Breast epithelium (tissue), 4 donors: ENCODE data around the gene SLAMF1. TPM values are rescaled to one million over a fixed set of nuclear protein-coding genes. Genes with fewer than 3 reads are reported as not detected.
"Not testable (repeated sequence)": the region's sequence is repeated elsewhere in the genome, so short reads cannot be mapped to it uniquely, and the experiment has no call there.

ENCODE experiments used
- DNase-seq, 2 donors: peaks; one replicate each; pipeline ENCODE4 v3.0.0-alpha.2; 2019; ENCODE audit warnings: low spot score in 2 of 2
- H3K27ac ChIP-seq, 2 donors: fragments of 200-600 bp; sonication (generic) in 1 of 2; one replicate each; pipeline ENCODE4 v1.5.1; 2016 to 2019; ENCODE audit warnings: mild to moderate bottlenecking in 1 of 2
- H3K27me3 ChIP-seq, 2 donors: fragments of 200-600 bp; sonication (generic) in 1 of 2; one replicate each; pipeline versions ENCODE4 v1.5.1 to v1.6.0; 2017 to 2019; ENCODE audit warnings: control low read depth in 1 of 2, mild to moderate bottlenecking in 1 of 2
- H3K36me3 ChIP-seq: fragments of 200-600 bp; one replicate; pipeline ENCODE4 v1.5.1; 2019
- H3K4me1 ChIP-seq, 2 donors: fragments of 200-600 bp; sonication (generic); one replicate each; pipeline ENCODE4 v1.5.1; 2016 to 2019; ENCODE audit warnings: control low read depth in 1 of 2
- H3K4me3 ChIP-seq, 3 donors: fragments of 200-600 bp; sonication (generic); 1 replicate in 2 of 3; 2 replicates in 1 of 3; pipeline ENCODE4 v1.5.1; 2016 to 2019; ENCODE audit warnings: mild to moderate bottlenecking in 3 of 3, moderate library complexity in 2 of 3
- H3K9me3 ChIP-seq, 2 donors: fragments of 200-600 bp; sonication (generic) in 1 of 2; one replicate each; pipeline ENCODE4 v1.5.1; 2016 to 2019; ENCODE audit warnings: control low read depth in 1 of 2
- POLR2A ChIP-seq: fragments of 450-650 bp; IDR thresholded peaks from one replicate; pipeline ENCODE4 v1.6.1; 2016; ENCODE audit warnings: antibody characterized with exemption, mild to moderate bottlenecking, moderate library complexity
- POLR2AphosphoS5 ChIP-seq, 3 donors: sonication (generic); formaldehyde crosslinking; IDR thresholded peaks; one replicate each; pipeline ENCODE4 v1.6.1; 2017; ENCODE audit warnings: antibody characterized with exemption in 3 of 3
- intact Hi-C: fragments of 100-400 bp; cut with DNase I; formaldehyde crosslinking; loops from one replicate; pipeline ENCODE4 v1.15.1; 2023; ENCODE audit warnings: low total_unique reads
- total RNA-seq, 3 donors: library from RNA; depleted of rRNA; stranded (reverse); fragments of >200 nt; gene quantifications; one replicate each; pipeline ENCODE4 v1.1.0, GENCODE V29; 2016
- TF ChIP-seq, protein P1 (sequence below), 3 donors: fragments of 450-650 bp; IDR thresholded peaks; one replicate each; pipeline ENCODE4 v1.5.1; 2016 to 2017; ENCODE audit warnings: antibody characterized with exemption in 3 of 3, mild to moderate bottlenecking in 3 of 3, moderate library complexity in 3 of 3

SLAMF1 gene
- total RNA-seq, 3 donors from 2014 or later: 0.64 to 1.8 (median 0.98) TPM

DNA sequence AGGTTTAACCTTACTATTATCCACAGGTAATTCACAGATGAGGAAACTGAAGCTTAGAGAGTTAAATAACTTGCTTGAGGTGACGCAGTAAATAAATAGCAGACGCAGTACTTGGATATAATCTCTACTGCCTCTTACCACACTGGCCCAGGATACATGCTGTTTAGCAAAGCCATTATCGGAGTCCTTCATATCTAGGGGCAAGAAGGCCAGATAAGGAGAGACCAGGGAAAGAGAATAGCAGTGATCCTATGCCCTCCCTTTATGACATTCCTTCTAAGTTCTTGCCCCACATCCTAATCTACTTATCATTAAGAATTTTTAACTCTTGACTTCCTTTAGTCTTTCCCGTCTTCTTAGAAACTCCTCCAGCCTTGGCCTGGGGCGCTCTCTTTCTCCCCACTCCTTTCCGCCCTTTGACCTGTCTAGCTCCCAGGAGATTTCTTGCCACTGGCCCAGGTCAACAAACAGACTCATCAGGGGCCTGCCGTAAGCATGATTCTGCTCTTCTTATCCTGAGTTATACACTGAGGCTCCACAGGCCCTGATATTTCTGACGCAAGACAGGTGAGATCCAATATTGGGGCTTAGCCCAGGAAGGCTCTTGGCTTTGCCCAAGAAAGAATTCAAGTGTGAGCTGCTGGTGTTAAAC lies 11.4 kb upstream of the SLAMF1 start:
- H3K4me1 ChIP-seq: no peaks in the 10 kb centered on the region

DNA sequence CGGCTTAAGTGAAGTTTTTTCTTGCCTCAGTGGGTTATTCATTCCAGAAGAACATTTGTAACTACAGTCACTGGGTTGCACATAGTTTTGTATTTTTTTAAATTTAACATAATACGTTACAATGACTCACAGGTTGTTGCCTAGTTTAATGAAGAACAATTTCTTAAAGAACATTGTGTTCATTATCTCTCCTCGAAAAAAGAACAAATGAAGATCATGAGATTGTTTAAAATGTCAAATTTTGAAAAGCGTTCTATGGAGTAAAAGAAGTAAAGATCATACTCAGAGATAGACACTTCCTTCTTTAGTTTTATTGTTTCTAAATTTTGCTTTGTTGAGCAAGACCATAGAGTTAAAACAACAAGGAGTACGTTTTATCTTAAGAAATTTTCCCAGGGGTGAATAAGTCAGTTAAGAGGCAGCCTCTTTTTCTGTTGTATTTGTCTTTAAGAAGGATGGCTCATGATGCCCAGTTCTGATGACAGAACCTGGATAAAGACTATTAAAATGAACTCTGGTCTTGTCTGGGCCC lies 10.5 kb upstream of the SLAMF1 start:
- no peaks in the 10 kb centered on the region for H3K36me3 ChIP-seq
- no peaks in the 10 kb centered on the region for H3K4me1 ChIP-seq
- TF ChIP-seq POLR2A: no peak
- TF ChIP-seq, protein P1, sequence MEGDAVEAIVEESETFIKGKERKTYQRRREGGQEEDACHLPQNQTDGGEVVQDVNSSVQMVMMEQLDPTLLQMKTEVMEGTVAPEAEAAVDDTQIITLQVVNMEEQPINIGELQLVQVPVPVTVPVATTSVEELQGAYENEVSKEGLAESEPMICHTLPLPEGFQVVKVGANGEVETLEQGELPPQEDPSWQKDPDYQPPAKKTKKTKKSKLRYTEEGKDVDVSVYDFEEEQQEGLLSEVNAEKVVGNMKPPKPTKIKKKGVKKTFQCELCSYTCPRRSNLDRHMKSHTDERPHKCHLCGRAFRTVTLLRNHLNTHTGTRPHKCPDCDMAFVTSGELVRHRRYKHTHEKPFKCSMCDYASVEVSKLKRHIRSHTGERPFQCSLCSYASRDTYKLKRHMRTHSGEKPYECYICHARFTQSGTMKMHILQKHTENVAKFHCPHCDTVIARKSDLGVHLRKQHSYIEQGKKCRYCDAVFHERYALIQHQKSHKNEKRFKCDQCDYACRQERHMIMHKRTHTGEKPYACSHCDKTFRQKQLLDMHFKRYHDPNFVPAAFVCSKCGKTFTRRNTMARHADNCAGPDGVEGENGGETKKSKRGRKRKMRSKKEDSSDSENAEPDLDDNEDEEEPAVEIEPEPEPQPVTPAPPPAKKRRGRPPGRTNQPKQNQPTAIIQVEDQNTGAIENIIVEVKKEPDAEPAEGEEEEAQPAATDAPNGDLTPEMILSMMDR (IDR thresholded peaks at IDR 0.05): no peak
- TF ChIP-seq POLR2AphosphoS5 (IDR thresholded peaks at IDR 0.05): no peak
- H3K4me3 ChIP-seq: no peak overlapping the region
- no peak for DNase-seq
- H3K9me3 ChIP-seq: no peaks in the 10 kb centered on the region
- no peak overlapping the region for H3K27ac ChIP-seq
- H3K27me3 ChIP-seq: no peaks in the 10 kb centered on the region
- intact Hi-C loops: no loop called here

More for the DNA sequence above, 11.4 kb upstream of the SLAMF1 start:
- Histone ChIP-seq H3K9me3 (no peaks in the 10 kb centered on the region), H3K27me3 (no peaks in the 10 kb centered on the region), H3K27ac (no peak overlapping the region), H3K36me3 (no peaks in the 10 kb centered on the region), H3K4me3 (no peak overlapping the region)
- DNase-seq: no peak
- intact Hi-C loops: no loop called here
- TF ChIP-seq POLR2AphosphoS5 (IDR thresholded peaks at IDR 0.05) (no peak), POLR2A (no peak)
- TF ChIP-seq, protein P1 (IDR thresholded peaks at IDR 0.05): no peak

DNA sequence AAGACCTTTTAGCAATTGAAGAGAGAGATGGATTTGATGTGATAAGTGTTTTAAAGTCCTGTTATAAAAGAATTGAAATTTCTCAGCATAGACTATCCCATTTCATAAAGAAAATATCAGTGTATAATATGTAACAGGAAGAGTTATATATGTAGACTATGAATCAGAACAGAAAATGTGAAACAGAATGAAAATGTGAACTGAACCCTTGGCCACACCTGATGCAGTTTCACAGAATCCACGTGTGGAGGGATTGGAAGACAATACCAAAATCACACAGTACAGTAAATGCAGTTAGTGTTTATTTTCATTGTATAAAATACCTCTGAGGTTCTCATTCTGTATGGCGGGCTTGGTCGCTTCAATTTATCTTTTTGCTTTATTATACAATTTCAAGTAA lies 9.9 kb upstream of the SLAMF1 start:
- Histone ChIP-seq H3K36me3 (no peaks in the 10 kb centered on the region), H3K27ac (no peak overlapping the region), H3K4me1 (no peaks in the 10 kb centered on the region), H3K4me3 (no peak overlapping the region), H3K27me3 (no peaks in the 10 kb centered on the region), H3K9me3 (no peaks in the 10 kb centered on the region)
- intact Hi-C loops: no loop called here
- DNase-seq: no peak
- TF ChIP-seq, protein P1 (IDR thresholded peaks at IDR 0.05): no peak
- no peak for TF ChIP-seq POLR2AphosphoS5 (IDR thresholded peaks at IDR 0.05)
- no peak for TF ChIP-seq POLR2A

DNA sequence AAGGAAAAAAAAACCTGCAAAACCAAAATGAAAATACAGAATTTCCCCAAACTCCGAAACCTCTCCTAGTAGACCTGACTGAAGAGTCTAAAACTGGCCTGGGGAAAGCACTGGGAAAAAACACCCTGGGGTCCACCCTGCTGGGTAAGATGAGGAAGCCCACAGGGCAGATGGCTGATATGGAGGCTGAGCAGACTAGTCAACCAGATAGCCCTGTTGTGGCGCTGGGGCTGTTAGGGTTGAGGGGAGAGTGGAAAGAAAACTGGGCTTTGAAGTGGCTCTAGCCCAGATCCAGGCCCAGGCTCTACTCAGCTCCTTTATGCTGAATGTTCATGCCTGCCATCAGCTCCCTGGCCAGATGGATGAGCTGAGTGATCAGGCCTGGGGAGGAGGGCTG lies 6.8 kb upstream of the SLAMF1 start:
- Histone ChIP-seq H3K27ac (no peak overlapping the region), H3K27me3 (no peaks in the 10 kb centered on the region), H3K4me3 (no peak overlapping the region), H3K36me3 (no peaks in the 10 kb centered on the region), H3K9me3 (no peaks in the 10 kb centered on the region), H3K4me1 (no peaks in the 10 kb centered on the region)
- no peak for DNase-seq
- TF ChIP-seq POLR2AphosphoS5 (IDR thresholded peaks at IDR 0.05) (no peak), POLR2A (no peak)
- TF ChIP-seq, protein P1 (IDR thresholded peaks at IDR 0.05): no peak
- intact Hi-C loops: no loop called here

DNA sequence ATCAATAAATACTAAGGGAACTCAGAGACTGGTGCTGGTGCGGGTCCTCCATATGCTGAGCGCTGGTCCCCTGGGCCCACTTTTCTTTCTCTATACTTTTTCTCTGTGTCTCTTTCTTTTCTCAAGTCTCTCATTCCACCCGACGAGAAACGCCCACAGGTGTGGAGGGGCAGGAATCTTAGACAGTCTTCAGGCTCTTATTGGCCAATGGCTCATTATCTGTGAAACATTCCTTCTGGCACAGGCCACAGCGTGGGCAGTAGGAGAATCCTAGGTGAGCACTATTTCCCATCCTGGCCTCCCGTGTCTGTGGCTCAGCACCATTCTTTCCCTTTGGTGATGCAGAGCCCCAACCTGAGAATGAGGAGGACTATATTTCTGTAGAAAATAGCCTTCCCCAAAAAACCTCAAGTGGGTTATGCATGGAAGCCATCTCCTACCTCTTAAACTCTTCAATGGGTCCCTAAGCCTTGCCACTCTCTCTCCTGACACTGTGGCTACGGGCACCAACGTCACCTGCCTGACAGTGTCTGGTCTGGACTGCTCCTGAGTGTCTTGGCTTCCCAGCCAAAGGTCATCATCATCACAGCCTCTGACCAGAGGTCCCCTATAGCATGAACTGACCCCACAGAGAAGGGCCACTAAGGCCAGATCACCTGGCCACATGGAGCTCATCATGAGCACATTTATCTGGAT lies 6.2 kb upstream of the SLAMF1 start:
- DNase-seq: no peak
- no peak overlapping the region for H3K27ac ChIP-seq
- TF ChIP-seq POLR2A (no peak), POLR2AphosphoS5 (IDR thresholded peaks at IDR 0.05) (no peak)
- TF ChIP-seq, protein P1 (IDR thresholded peaks at IDR 0.05): no peak
- H3K27me3 ChIP-seq: no peaks in the 10 kb centered on the region
- intact Hi-C loops: no loop called here
- H3K36me3 ChIP-seq: no peaks in the 10 kb centered on the region
- H3K9me3 ChIP-seq: no peaks in the 10 kb centered on the region
- no peak overlapping the region for H3K4me3 ChIP-seq
- H3K4me1 ChIP-seq: no peaks in the 10 kb centered on the region

DNA sequence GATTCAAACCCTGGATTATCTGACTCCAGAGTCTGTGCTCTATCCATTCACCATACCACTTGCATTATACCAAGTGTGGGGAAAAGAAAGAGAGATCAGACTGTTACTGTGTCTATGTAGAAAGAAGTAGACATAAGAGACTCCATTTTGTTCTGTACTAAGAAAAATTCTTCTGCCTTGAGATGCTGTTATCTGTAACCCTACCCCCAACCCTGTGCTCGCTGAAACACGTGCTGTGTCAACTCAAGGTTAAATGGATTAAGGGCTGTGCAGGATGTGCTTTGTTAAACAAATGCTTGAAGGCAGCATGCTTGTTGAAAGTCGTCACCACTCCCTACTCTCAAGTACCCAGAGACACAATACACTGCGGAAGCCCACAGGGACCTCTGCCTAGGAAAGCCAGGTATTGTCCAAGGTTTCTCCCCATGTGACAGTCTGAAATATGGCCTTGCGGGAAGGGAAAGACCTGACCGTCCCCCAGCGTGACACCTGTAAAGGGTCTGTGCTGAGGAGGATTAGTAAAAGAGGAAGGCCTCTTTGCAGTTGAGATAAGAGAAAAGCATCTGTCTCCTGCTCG lies 5.3 kb upstream of the SLAMF1 start:
- H3K36me3 ChIP-seq, H3K4me1 ChIP-seq, H3K27ac ChIP-seq, H3K9me3 ChIP-seq, H3K4me3 ChIP-seq, H3K27me3 ChIP-seq, intact Hi-C loops, DNase-seq: not testable (repeated sequence)
